ENCODE data around the gene ERV3-1.
"Not testable (repeated sequence)": the region's sequence is repeated elsewhere in the genome, so short reads cannot be mapped to it uniquely, and the experiment has no call there.

ERV3-1 gene

DNA sequence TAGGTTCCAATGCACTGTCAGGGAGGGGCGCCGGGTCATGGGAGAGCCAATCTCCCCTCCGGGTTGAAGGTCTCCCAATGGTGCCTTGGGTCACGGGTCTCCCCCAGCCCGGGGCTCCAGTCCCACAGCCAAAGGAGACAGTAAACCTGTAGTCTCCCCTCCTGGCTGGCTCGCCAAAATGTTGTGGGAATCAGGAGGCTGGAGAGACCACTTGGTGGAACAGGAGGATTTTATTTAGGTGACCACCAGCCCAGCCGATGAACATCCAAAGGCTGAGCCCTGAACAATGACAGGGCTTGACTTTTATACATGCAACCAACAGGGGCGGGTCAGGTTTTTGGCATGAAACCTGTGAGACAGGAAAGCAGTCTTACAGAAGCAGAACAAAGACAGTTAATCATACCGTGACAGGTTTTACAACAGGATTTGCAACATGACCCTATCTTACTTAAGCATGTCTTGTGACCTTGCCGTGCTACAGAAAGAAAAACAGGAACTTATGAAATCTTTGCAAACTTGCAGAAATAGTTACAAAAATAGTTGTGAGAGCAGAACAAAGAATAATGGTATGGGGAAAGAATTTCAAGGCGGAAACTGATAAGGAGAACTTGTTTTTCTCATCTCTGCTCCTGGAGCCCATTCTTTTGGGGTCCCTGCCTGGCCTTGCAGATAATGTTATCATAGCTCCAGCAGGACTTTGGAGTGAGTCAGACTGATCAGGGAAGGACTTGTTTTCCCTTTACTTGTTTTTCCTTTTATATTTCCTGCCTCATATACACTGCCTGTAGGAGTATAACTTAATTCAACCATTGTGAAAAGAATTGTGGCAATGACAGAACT lies 7.1 kb downstream of the ERV3-1 start:
- DNase-seq (ENCODE audit: low spot score) = no peak

DNA sequence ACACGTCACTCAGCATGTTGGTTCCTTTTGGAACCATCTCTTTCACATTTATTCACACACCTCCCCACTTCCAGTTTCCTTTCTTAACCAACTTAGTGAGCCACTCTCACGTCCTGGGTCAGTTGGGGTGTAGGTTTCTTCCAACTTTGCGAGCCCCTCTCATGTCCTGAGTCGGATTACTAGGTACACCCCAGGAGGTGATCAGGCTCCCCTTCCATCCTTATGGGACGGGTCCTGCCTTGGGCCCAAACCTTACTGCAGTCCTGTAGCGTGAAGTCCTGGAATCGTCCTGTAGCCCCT lies 7.7 kb downstream of the ERV3-1 start:
- DNase-seq (ENCODE audit: low spot score) = no peak

- DNase-seq (ENCODE audit: low spot score) = no peak
Observed at GRCh38 chr7:64997927-64998391, 8.5 kb downstream of the ERV3-1 start.

DNA sequence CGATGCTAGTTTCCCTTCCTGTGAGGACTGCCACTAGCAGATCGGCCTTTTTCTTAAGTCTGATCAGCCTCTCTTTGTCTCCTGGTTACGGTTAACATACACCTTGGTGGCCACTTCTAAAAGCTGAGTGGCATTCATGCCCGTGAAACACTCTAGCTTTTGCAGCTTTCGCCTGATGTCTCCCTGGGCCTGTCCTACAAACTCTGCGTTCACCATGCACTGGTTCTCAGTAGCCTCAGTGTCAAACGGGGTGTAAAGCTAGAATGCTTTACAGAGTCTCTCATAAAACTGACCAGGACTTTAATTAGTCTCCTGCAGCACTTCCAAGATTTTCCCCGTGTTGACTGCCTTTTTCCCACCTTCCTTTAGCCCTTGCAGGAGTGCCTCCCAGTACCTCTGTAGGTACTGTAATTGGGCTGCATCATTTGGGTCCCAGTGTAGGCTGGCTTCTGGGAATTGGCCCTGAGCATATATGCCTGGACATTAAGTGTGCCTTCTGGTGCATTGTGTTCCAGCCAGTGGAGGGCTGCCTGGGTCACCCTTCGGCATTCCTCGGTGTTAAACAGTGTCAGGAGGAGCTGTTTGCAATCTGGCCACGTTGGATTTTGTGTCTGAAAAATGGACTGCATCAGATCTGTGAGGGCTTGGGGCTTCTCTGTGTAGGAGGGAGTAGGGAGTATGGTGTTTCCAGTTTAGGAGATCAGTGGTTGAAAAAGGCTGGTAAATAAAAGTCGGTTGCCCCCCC lies 9.2 kb downstream of the ERV3-1 start:
- DNase-seq (ENCODE audit: low spot score) = no peak

- no peak for DNase-seq (ENCODE audit: low spot score)
Observed at GRCh38 chr7:64996305-64996704, 10.2 kb downstream of the ERV3-1 start.

- DNase-seq (ENCODE audit: low spot score) = no peak
Observed at GRCh38 chr7:64993901-64994300, 12.6 kb downstream of the ERV3-1 start.

GRCh38 chr7:64992971-64993370 lies 13.5 kb downstream of the ERV3-1 start:
- DNase-seq (ENCODE audit: low spot score) = no peak

DNA sequence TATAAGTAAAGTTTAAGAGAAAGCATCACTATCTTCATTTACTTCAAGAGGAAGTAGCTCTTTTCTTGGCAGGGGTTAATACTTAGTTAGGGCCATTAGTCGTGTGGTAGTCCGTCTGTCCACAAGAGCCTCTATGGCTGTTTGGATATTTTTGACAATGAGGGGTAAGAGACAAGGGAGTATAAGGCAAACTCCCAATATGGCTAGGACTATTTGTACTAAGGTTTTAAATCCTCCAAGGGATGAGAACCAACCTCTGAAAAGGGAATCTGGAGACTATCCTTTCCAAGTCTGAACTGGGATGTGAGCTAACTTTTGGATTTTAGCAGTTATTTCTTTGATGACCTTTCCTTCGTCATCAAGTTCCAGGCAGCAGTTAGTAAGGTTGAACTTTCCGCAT lies 15.6 kb downstream of the ERV3-1 start, which contains the start of gene ZNF117:
Gene ZNF117, minus strand, starts transcription at position 101 of the 400 bp plus-strand sequence.
- DNase-seq (ENCODE audit: low spot score) = no peak

DNA sequence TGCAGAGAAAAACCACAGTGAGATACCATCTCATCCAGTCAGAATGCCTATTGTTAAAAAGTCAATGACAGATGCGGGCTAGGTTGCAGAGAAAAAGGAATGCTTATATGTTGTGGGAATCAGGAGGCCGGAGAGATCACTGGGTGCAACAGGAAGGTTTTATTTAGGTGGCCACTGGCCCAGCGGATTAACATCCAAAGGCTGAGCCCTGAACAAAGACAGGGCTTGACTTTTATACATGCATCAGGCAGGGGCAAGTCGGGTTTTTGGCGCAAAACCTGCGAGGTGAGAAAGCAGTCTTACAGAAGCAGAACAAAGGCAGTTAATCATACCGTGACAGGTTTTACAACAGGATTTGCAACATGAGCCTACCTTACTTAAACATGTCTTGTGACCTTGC lies 16.3 kb downstream of the ERV3-1 start:
- DNase-seq (ENCODE audit: low spot score) = no peak

DNA sequence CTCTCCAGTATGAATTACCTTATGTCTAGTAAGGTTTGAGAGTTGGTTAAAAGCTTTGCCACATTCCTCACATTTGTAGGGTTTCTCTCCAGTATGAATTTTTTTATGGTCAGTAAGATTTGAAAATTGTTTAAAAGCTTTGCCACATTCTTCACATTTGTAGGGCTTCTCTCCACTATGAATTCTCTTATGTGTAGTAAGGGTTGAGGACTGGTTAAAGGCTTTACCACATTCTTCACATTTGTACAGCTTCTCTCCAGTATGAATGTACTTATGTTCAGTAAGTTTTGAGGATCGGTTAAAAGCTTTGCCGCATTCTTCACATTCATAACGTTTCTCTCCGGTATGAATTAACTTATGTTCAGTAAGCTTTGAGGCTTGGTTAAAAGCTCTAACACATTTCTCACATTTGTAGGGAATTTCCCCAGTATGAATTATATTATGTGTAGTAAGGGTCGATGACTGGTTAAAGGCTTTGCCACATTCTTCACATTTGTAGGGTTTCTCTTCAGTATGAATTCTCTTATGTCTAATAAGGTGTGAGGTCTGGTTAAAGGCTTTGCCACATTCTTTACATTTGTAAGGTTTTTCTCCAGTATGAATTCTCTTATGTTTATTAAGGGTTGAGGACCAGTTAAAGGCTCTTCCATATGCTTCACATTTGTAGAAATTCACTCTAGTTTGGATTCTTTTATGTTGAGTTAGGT lies 27.8 kb downstream of the ERV3-1 start:
- no peak for DNase-seq (ENCODE audit: low spot score)

- no peak for DNase-seq (ENCODE audit: low spot score)
Observed at GRCh38 chr7:64965594-64965993, 40.9 kb downstream of the ERV3-1 start.

- no peak for DNase-seq (ENCODE audit: low spot score)
Observed at GRCh38 chr7:64959072-64959747, 47.3 kb downstream of the ERV3-1 start.

DNA sequence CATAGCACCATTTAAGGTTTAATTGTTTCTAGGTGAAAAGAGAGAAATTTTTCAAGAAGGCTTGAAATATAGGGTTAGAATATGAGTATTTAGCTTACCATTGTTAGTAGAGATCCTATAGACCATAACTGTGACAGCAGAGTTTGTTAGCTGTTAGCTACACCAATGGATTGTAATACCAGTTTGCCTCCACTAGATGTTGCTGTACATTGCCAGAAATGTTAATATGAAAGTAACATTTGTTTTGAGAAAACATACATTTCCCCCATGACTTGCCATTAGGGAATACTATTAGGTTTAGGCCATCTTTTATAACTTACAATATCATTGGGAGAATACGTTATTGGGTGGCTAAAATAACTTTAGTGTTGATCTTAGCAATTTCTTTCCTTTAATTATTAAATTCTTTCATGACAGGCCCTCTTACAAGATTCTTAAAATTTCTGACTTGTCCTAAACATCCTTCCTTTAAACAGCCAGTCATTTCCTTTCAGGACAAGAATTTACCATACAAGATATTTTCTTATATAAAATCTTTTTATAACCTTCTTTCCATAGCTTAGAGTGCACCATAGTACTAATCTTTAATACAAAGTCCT lies 55.1 kb downstream of the ERV3-1 start:
- DNase-seq (ENCODE audit: low spot score) = peak; percentile 44

DNA sequence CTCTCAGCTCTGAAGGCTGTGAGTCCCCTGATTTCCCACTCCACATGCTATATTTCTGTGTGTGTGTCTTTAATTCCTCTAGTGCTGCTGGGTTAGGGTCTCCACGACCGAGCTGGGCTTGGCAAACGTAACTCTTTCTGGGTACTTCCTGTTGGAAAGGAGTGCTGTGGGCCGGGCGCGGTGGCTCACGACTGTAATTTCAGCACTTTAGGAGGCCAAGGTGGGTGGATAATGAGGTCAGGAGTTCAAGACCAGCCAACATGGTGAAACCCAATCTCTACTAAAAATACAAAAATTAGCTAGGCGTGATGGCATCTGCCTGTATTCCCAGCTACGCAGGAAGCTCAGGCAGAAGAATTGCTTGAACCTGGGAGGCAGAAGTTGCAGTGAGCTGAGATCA lies 55.8 kb downstream of the ERV3-1 start:
- not testable (repeated sequence) for DNase-seq (ENCODE audit: low spot score)

DNA sequence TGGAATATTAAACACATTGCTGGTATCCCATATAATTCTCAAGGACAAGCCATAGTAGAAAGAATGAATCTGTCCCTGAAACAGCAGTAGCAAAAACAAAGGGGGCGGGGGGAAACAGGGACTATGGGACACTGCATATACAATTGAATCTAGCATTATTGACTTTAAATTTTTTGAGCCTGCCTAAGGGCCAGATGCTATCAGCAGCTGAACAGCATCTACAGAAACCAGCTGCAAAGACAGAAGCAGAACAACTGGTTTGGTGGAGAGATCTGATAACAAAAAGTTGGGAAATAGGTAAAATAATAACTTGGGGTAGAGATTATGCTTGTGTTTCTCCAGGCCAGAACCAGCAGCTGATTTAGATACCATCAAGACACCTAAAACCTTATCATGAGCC lies 57.7 kb downstream of the ERV3-1 start:
- DNase-seq (ENCODE audit: low spot score) = not testable (repeated sequence)

- no peak for DNase-seq (ENCODE audit: low spot score)
Observed at GRCh38 chr7:64947252-64948000, 59.1 kb downstream of the ERV3-1 start.

GRCh38 chr7:64946772-64947171 lies 59.7 kb downstream of the ERV3-1 start:
- no peak for DNase-seq (ENCODE audit: low spot score)

DNA sequence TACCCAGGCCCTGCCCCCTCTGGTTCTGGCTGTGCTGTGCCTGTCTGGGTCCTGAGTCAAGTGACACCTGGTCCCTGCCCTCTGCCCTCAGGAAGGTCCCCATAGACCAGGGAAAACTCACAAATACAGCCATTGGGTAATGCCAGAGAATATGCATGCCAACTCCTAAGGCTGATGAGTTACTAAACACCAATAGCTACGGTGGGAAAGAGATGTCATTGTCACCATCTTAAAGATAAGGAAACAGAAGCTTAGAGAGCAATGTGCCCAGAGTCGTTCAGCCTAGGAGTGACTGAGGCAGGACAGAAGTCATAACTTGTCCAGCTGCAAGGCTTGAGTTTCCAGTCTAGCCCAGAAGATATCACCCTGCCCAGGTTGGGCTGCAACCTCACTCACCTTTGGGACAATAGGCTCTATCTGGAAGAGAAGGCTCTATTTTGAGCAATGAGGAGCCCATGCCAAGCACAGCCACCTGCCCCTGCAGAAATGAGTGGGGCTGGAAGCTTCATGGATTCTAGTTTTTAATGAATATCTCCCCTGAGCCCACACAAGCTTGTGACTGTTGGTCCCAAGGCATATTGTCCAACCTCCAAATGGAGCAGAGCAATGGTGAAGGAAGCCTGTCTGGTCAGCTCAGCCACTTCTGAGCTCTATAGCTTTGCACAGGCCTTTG lies 60.8 kb downstream of the ERV3-1 start:
- no peak for DNase-seq (ENCODE audit: low spot score)

- DNase-seq (ENCODE audit: low spot score) = not testable (repeated sequence)
Observed at GRCh38 chr7:64944667-64945502, 61.6 kb downstream of the ERV3-1 start.

Measured in CD4-positive, alpha-beta T cell treated with Interleukin-6 at 100 ng/mL for 8 hours (primary cell).